Uterus (tissue), 2 donors: ENCODE data around the gene FAM151B.

ENCODE experiments used
- CTCF ChIP-seq, 4 experiments: fragments of 200-600 bp in 2 of 4; fragments of 450-650 bp in 2 of 4; sonication (generic) in 2 of 4; IDR thresholded peaks; one replicate each; pipeline ENCODE4 v1.5.1; 2016 to 2019; ENCODE audit warnings: antibody characterized with exemption in 4 of 4, mild to moderate bottlenecking in 2 of 4, moderate library complexity in 1 of 4
- POLR2A ChIP-seq, 2 donors: fragments of 450-650 bp; IDR thresholded peaks; one replicate each; pipeline ENCODE4 v1.6.1; 2016; ENCODE audit warnings: antibody characterized with exemption in 2 of 2, mild to moderate bottlenecking in 1 of 2, moderate library complexity in 1 of 2

DNA sequence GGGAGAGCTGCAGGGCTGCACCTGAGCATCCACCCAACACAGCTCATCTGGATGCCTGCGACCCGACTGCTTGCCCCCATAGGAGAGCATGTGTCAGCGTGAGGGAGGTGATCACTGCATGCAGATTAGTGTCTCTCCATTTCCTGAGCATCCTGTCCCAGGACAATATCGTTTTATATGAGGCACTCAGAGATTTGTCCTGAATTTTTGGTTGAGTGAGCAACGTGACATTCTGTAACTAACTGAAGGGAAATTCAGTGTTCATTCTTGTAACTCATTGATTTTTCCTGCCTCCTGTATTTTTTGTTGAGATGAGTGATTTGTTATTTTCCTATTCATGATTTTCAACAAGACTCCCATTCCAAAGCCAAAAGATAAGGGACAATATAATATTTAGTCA is 102.9 kb downstream of the FAM151B start:
- TF ChIP-seq CTCF (IDR thresholded peaks at IDR 0.05) (no peak), POLR2A (IDR thresholded peaks at IDR 0.05) (no peak)
